A204.1 (cell line): ENCODE data around the gene TEX10.
"Not testable (repeated sequence)": the region's sequence is repeated elsewhere in the genome, so short reads cannot be mapped to it uniquely, and the experiment has no call there.

ENCODE experiments used
- FAIRE-seq: peaks from 2 replicates; lab custom pipeline; 2012; peaks lifted over from hg19 to GRCh38; lab: Jason Lieb, UNC

Gene TEX10

GRCh38 chr9:100352727-100353505, at the start of gene TEX10:
Gene TEX10 (minus strand): TSS chr9:100352942. CDS start chr9:100349363, 3,579 bp downstream.
- no peak for FAIRE-seq

- FAIRE-seq, result no peak
These were observed 48.3 kb upstream of the TEX10 start for GRCh38 chr9:100401042-100401441.

GRCh38 chr9:100397529-100398266, 45.0 kb upstream of the TEX10 start:
- no peak for FAIRE-seq

GRCh38 chr9:100396769-100397168, 44.0 kb upstream of the TEX10 start:
- FAIRE-seq, result no peak

GRCh38 chr9:100394816-100395215, 42.1 kb upstream of the TEX10 start:
- FAIRE-seq, result no peak

- FAIRE-seq, result no peak
These were observed 41.4 kb upstream of the TEX10 start for GRCh38 chr9:100394032-100394695.

GRCh38 chr9:100392989-100393388, 40.2 kb upstream of the TEX10 start:
- FAIRE-seq, result not testable (repeated sequence)

GRCh38 chr9:100379862-100380261, 27.1 kb upstream of the TEX10 start:
- no peak for FAIRE-seq

GRCh38 chr9:100377015-100377414, 24.3 kb upstream of the TEX10 start:
- no peak for FAIRE-seq

- no peak for FAIRE-seq
These were observed 22.9 kb upstream of the TEX10 start for GRCh38 chr9:100375658-100376057.

- no peak for FAIRE-seq
These were observed 19.9 kb upstream of the TEX10 start for GRCh38 chr9:100372648-100373047.

GRCh38 chr9:100370064-100370723, 17.5 kb upstream of the TEX10 start:
- no peak for FAIRE-seq

GRCh38 chr9:100368672-100369071, 15.9 kb upstream of the TEX10 start:
- FAIRE-seq, result no peak

- FAIRE-seq, result no peak
These were observed 13.4 kb upstream of the TEX10 start for GRCh38 chr9:100366121-100366520.

- no peak for FAIRE-seq
These were observed 11.3 kb upstream of the TEX10 start for GRCh38 chr9:100364013-100364412.

GRCh38 chr9:100359057-100359456, 6.3 kb upstream of the TEX10 start:
- no peak for FAIRE-seq

GRCh38 chr9:100357501-100357900, 4.8 kb upstream of the TEX10 start:
- no peak for FAIRE-seq

- no peak for FAIRE-seq
These were observed 2.8 kb upstream of the TEX10 start for GRCh38 chr9:100355561-100355960.

- no peak for FAIRE-seq
These were observed 1.5 kb upstream of the TEX10 start for GRCh38 chr9:100354121-100354800.

GRCh38 chr9:100352201-100352726, 478 bp downstream of the TEX10 start:
- FAIRE-seq, result no peak

- FAIRE-seq, result no peak
These were observed 1.2 kb downstream of the TEX10 start for GRCh38 chr9:100351508-100351907.

GRCh38 chr9:100350188-100350587, 2.6 kb downstream of the TEX10 start:
- no peak for FAIRE-seq
